HL-60/S4 treated with retinoic acid at 250 ng/mL for 4 days and 3 days (cell line): ENCODE measurements around the gene TLR4.

ENCODE experiments used
- in situ Hi-C: fragments of 300-500 bp; cut with MboI; formaldehyde crosslinking; loops from 2 replicates; pipeline ENCODE4 v1.7.0; 2022; ENCODE audit warnings: low sequenced_read_pairs

The TLR4 gene

DNA sequence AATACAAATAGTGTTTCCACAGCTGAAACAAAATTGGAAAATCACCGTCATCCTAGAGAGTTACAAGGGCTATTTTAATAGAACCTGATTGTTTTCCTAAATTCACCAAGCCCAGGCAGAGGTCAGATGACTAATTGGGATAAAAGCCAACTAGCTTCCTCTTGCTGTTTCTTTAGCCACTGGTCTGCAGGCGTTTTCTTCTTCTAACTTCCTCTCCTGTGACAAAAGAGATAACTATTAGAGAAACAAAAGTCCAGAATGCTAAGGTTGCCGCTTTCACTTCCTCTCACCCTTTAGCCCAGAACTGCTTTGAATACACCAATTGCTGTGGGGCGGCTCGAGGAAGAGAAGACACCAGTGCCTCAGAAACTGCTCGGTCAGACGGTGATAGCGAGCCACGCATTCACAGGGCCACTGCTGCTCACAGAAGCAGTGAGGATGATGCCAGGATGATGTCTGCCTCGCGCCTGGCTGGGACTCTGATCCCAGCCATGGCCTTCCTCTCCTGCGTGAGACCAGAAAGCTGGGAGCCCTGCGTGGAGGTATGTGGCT lies at the start of gene TLR4:
TSS of gene TLR4 (plus strand) at position 380 of the 552 bp plus-strand sequence. CDS start at position 450, 70 bp downstream.
- in situ Hi-C loops: no loop called here

DNA sequence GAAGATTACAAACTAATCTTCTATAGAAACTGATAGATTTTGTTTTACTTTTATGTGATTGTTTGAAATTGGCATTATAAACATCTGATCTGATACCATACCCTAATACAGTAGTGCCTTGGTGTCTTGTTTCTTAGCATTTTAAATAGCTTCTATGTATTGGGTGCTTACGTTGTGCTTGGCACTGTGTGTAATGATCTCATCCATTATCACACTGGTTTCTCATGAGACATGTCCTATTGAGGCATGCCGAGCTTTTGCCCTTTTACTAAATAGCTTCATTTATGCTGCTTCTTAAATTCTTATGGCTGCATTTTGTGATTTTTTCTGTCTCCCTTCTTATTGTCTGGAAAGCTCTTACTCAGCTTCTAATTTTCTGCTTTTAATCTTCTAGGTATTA lies 48.2 kb upstream of the TLR4 start:
- in situ Hi-C loops: no loop called here

DNA sequence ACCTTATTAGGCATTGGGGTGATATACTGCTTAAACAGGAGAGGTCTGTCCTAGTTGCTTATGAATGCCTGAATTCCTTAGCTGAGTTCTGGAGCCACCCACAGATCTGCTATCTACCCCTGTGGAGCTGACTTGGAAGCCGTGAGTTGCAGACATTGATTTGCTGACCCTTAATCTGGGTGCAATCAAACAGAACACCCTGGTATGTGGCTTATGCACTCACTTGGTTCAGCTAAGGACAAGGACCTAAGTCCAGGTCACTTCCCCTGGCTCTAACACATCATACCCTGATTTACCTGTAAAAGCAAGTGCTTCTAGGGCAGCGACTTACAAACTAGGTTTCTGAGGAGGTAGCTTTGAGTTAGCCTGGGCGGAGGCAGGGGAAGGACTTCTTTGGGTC lies 41.6 kb upstream of the TLR4 start:
- in situ Hi-C loops: no loop called here

DNA sequence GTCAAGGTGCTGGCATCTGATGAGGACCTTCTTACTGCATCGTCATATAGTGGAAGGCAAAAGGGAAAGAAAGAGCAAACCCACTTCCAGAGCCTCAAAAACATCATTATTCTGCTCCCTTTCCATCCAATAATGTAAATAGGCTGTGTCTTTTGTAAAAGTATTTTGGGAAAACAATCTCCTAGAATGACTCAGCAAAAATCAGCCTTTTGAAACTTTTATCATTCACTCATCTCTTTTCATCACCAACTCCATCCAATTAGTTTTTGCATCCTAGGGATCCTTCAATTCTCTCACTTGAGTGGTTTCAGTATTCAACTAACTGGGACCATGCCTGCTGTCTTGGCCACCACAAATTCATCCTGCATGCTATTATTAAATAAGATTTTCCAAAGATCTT lies 39.8 kb upstream of the TLR4 start:
- in situ Hi-C loops: no loop called here

DNA sequence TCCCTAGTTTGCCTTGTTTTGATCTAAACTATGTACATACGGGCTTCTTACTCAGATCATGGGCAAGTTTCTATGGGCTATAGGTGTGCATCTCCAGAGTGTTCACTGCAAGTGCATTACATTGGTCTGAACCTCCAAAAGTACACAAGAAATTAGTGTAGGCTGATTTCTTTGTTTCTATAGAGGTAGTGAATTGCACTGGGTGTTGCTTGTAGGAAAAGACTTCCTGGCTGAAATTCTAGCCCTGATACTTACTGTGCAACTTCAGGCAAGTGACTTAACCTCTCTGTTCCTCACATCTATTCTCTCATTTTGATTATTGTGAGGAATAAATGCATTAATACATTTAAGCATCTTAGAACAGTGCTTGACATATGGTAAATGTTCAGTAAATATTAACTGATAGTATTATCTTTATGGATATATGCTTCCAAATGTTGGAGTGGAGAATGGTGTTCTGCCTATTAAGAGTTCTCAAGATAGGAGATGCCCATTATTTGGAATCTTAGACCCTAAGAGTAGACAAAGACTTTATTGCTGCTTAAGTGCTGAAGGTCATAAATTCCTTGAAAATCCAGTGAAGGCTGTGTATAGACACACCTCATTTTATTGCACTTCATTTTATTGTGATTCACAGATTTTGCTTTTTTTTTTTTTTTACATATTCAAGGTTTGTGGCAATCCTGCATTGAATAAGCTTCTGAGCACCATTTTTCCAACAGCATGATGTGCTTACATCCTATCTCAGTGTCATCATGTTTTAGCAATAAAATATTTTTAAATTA lies 38.4 kb upstream of the TLR4 start:
- in situ Hi-C loops: no loop called here

DNA sequence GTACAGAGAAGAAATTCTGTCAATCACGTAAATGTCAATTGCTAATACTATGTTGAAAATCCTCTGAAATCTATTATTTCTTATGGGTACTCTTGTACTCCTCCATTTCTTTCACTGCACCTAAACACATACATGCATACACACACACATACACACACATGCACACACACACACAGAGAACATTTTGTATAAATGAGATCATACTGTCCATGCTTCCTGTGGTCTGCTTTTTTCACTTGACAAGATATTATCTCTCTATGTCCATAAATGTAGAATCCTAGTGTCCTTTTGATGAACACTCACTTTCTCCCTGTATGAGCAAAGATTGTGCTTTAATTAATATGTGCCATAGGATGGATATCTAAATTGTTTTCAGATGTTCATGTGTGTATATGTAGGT lies 32.7 kb upstream of the TLR4 start:
- in situ Hi-C loops: no loop called here

DNA sequence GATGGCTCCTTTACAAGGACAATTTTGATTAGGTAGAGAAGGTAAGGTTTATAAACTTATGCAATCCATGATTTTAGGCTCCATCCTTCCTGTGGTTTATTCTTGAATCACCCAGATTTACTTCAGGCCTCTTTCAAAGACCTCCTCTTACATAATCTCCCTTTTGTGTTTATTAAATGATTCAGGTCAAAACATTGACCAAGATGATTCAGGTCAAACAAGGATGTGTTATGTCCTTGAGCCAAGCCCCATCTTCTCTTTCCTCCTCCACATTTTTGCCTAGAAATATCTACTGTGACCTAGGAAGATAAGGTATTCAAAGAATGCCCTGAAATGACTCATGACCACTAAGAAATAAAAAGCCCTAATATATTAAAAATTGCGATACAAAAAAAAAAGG lies 31.8 kb upstream of the TLR4 start:
- in situ Hi-C loops: no loop called here

DNA sequence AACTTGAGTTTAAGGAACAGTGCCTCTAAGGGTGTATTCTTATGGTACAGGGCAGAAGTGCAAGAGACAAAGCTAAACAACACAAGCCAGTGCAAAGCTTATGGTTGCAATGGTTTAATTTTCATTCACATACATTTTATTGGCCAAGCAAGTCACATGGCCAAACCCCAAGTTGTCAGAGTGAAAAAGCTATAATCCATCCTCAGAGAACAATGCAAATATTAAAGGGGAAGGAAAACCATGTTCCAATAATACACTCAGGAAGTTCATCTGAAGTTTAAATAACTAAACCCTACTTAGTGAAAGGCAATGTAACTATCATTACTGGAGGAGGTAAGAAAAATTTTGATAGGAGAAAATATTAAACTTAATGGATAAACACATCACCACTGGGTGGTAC lies 26.6 kb upstream of the TLR4 start:
- in situ Hi-C loops: no loop called here

DNA sequence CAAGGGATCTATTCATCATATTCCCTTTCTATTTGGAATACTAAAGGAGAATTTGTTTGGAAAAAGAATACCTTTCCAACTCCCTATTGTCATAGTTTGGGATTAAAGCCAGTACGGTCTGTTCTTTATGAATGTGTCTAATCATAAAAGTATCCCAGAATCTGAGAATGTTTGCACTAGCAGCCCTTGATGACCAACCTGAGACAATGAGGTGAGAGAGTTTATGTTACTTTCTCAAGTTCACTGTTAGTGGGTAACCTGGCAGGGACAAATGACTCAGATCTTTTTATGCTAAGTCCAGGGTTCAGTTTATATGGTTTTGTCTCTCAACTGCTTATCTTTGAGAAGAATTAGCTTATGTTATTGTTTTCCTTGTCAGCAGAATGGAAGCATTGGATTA lies 25.3 kb upstream of the TLR4 start:
- in situ Hi-C loops: no loop called here

DNA sequence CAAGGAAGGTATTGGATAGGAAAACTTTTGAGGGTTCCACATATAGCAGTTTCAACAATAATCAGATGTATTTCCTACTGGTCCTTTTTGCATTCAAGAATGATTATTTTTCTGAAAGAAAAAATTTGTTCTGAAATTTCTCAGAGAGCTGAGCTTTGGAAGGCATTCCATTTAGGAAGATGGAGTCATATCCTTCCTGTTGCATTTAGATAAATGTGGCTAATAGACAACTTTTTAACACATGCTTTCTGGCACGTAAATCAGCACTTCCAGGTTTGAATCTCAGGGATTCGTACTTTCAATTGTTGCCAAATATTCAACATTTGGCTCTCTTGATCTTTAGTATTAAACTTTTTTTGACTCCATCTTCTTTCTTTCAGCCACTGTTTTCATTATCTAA lies 24.8 kb upstream of the TLR4 start:
- in situ Hi-C loops: no loop called here

DNA sequence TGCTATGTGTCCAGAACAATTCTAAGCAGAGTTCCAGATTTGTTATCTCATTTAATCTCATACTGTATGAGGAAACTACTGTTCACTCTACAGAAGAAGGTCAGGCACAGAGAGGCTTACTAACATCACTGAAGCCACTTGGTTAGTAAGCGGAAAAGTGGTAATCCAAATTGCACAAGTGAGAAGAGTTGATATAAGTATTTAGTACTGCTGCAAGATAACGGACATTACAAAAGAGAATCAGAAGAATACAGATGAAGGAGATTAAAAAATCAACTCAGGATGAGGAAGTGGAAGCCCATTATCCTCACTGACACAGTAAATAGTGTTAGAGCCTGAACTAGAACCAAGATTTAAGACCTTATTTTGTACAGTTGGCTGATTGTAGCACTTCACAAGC lies 22.3 kb upstream of the TLR4 start:
- in situ Hi-C loops: no loop called here

DNA sequence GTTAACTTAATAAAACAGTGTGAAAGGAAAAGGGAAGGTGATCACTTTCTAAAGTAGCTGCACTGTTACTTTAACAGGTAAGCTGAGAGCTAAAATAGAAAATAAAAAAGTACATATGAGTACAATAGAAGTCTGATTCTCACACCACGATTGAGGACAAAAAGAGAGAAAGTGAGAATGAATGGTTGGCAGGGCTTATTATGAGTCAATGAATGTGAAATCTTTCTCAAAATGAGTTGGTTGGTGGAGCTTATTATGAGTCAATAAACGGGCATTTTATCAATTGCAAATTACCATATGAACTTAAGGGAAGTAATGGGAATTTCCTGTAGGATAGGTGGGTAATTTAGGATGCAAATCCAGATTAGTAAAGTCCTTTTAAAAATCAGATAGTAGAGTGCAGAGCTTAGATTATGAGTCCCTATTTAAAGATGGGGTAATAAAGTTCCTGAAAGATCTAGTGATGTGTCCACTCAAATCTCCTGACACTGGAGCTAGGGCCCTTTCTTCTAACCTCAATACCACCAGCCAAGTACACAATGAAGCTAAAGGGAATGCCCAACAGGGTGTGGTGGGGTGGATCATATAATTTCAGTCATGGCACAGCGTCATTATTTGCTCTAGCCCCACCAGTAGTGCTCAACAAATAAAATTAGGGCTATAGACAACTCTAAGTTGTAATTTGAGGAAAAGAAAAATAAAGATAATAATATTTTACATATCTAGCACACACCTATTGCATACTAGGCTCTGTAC lies 21.1 kb upstream of the TLR4 start:
- in situ Hi-C loops: no loop called here

DNA sequence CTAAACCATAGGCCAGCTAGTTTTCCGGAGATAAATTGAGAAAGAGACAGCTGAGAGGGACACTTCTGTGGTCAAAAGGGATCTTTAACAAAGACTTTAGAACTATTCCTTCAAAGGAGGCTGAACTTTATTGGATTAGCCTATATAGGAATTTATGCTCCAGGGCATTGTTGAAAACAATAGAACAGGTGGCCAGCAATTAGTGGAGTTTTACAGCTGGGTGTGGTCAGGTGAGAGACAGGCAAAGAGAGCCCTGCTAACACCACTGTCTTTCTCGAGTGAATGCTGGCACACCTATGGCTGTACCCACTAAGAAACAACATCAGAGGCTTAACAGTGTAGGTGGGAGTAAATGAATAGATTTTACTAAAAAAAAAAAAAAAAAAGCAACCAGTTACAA lies 16.7 kb upstream of the TLR4 start:
- in situ Hi-C loops: no loop called here

DNA sequence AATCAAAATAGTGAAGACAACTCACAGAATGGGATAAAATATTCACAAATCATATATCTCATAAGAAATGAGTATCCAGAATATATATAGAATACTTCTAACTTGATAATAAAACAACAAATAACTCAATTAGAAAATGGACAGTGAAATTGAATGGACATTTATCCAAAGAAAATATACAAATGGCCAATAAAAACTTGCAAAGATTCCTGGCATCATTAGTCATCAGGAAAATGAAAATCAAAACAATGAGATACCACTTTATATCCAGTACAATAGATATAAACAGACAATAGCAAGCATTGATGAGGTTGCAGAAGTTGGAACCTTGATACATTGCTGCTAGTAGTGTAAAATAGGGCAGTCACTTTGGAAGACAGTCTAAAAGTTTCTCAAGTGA lies 12.8 kb upstream of the TLR4 start:
- in situ Hi-C loops: no loop called here

DNA sequence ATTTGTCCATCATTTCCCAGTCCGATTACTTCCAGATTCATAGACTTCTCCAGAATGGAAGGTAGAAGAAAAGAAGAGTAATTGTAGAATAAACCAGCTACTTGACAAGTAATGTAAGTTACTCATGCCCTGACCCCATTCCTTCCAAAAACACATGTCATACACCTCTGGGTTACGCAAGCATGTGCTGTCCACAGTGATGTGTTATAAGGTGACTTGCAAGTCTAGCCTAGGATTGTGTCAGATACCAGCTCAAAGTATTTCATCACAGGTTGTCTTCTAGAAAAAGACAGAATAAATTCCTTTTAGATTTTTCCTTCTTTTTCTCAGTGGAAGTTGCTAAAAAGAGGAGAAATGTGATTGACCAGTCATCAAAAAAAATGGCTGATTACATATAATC lies 8.0 kb upstream of the TLR4 start:
- in situ Hi-C loops: no loop called here

DNA sequence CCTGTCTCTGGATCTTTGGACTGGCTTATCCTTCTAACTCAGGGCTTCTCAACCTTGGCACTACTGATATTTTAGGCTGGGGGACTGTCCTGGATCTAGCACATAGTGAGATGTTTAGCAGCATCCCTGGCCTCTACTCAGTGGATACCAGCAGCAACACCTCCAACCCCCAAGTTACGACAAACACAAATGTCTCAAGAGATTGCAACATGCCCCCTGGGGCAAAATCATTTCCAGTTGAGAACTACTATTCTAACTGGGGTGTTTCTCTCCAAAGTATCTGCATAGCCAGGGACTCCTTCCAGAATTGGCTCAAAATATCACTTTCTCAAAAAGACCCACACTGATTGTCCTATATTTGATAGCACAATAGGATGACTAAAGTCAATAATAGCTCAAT lies 7.2 kb upstream of the TLR4 start:
- in situ Hi-C loops: no loop called here

DNA sequence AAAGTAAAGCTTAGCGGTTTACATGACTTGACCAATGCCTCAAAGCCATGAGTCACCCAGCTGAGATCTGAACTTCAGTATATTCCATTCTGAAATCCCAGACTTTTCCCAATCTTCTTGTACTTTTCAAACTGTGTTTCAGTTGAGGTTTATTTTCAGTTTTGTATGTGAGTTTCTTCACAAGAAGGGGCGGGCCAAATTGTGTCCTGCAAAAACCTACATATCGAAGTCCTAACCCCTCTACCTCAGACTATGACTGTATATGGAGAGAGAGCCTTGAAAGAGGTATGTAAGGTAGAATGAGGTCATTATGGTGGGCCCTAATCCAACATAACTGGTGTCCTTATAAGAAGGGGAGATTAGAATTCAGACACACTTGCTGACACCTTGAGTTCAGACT lies 666 bp upstream of the TLR4 start:
- in situ Hi-C loops: no loop called here

DNA sequence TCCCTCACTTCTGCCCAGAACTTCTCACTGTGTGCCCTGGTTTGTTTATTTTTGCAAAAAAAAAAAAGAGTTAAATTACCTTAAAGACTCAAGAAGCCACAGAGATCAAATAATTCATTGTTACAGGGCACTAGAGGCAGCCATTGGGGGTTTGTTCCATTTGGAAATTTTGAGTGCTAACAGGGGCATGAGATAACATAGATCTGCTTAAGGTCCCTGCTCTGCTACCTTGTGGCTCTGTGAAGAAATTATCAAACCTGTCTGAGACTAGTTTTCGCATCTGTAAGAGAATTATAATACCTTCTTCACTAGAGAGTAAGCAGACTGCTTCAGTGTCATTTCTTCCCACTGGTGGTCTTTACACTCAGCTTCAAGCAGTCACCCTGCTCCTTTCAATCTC lies 394 bp downstream of the TLR4 start:
- in situ Hi-C loops: no loop called here

DNA sequence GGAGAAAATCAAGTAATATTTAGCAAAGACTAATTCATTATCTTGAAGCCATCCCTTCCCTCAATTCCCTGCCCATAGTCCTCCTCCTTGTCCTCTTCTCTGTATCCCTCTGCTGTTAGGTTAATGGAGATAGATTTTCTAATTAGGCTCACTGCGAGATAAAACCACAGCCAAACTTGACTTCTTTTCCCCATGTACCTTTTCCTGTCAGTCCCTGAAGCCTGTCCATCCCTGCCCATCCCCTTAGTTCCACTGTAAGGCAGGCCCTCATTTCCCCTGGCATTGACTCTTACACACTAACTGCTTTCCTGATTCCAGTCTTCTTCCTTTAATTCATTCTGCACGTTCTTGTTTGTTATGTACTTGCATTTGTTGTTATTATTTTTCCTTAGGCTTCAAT lies 1.2 kb downstream of the TLR4 start:
- in situ Hi-C loops: no loop called here

DNA sequence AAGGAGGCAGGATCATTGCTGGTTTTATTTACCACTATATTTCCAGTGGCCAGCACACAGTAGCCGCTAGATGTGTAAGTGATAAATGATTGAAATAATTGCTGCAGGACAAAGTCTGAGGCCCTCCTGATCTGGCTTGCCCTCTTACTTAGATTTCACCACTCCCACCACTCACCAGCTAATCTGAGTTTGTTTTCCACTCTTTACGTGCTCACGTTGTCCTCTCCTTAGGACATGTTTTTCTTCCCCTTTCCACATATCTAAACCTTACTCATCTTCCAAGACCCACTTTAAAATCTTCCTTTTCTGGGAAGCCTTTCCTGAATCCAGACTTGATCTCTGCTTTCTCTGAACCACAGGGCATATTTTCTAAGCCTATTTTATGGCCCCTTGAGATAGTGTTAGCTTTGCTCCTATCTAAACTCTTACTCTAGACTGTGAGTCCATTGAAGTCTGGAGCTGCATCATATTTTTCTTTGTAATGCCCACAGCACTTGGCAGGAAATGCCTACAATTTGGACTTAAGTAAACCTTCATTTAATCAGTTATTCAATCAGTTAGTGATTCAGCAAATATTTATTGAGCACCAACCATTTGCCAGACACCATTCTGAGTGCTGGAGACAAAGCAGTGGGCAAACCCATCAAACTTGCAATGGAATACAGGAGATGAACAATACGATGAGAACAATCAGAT lies 2.4 kb downstream of the TLR4 start:
- in situ Hi-C loops: no loop called here

DNA sequence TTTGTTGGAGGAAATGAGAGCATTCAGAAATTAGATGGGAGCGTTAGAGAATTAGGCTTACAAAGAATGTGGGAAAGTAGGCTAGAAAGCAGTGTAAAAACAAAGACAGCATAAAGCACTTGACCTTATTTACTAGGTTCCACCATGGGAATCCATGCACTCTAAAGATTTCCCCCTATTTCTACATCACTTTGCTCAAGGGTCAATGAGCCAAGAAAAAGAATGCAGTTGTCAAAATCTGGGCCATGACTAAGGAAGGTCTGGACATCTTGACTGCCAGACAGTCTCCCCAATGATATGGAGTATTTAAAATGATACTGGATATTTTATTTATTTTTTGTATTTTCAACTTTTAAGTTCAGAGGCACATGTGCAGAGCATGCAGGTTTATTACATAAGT lies 3.4 kb downstream of the TLR4 start:
- in situ Hi-C loops: no loop called here

DNA sequence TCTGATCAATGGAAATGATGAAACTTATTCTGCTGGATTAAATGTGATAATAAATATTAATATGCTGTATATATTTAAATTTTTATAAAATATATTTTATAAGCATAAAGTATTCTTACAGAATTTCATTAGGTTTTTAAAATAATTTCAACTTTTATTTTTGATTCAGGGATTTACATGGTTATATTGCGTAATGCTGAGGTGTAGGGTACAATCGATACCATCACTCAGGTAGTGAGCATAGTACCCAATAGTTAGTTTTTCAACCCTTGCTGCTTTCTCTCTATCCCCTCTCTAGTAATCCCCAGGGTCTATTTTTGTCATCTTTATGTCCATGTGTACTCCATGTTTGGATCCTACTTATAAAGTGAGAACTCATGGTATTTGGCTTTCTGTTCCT lies 5.7 kb downstream of the TLR4 start:
- in situ Hi-C loops: no loop called here
